PC-9 (cell line): ENCODE results near the gene RNASEH2A. TPM values are rescaled to one million over a fixed set of nuclear protein-coding genes. Genes with fewer than 3 reads are reported as not detected.

ENCODE experiments used
- BruUV-seq: library from RNA; stranded (reverse); fragments of 400-500 nt; replicated peaks from 2 replicates; lab custom pipeline; 2021; lab: Mats Ljungman, UMichigan
- CTCF ChIA-PET: fragments of 300-600 bp; sonication (Branson Sonifier 250); formaldehyde crosslinking; loops from one replicate; lab custom pipeline; 2022; ENCODE audit warnings: antibody characterized with exemption; lab: Charles Lee
- POLR2A ChIA-PET: fragments of 300-600 bp; sonication (Branson Sonifier 250); formaldehyde crosslinking; loops from one replicate; lab custom pipeline; 2022; ENCODE audit warnings: antibody characterized with exemption; ENCODE audit not compliant: unreplicated experiment; lab: Charles Lee
- DNase-seq, 2 experiments: peaks; one replicate each; pipeline versions ENCODE4 v3.0.0 to v3.0.0-alpha.2; 2015 to 2022; ENCODE audit warnings: mixed read lengths in 1 of 2
- H2AFZ ChIP-seq: fragments of 200-600 bp; sonication (generic); 2 replicates; pipeline ENCODE4 v1.8.1; 2017; ENCODE audit warnings: antibody characterized with exemption
- H3F3A ChIP-seq: fragments of 200-600 bp; sonication (generic); 2 replicates; pipeline ENCODE4 v1.8.1; 2017; ENCODE audit warnings: antibody characterized with exemption, mild to moderate bottlenecking, low read depth; ENCODE audit not compliant: insufficient read depth
- H3K27ac ChIP-seq: fragments of 200-600 bp; sonication (generic); 2 replicates; pipeline ENCODE4 v1.6.1; 2016; ENCODE audit warnings: mixed run types
- H3K27me3 ChIP-seq: fragments of 200-600 bp; sonication (generic); 2 replicates; pipeline ENCODE4 v1.6.1; 2016; ENCODE audit warnings: low read depth, mixed run types; ENCODE audit not compliant: insufficient read depth
- H3K36me3 ChIP-seq: fragments of 200-600 bp; sonication (generic); 2 replicates; pipeline ENCODE4 v1.6.1; 2016; ENCODE audit warnings: low read depth, mixed run types
- H3K4me1 ChIP-seq: fragments of 200-600 bp; sonication (generic); replicated peaks from 2 replicates; pipeline ENCODE4 v1.6.1; 2016; ENCODE audit warnings: mixed run types; ENCODE audit not compliant: insufficient read depth
- H3K4me2 ChIP-seq: fragments of 200-600 bp; sonication (generic); 2 replicates; pipeline ENCODE4 v1.6.1; 2017; ENCODE audit warnings: mixed run types
- H3K4me3 ChIP-seq: fragments of 200-600 bp; sonication (generic); 2 replicates; pipeline ENCODE4 v1.6.1; 2016; ENCODE audit warnings: mixed run types
- H3K79me2 ChIP-seq: fragments of 200-600 bp; sonication (generic); 2 replicates; pipeline ENCODE4 v1.6.1; 2017; ENCODE audit warnings: low read depth, mixed run types
- H3K9me2 ChIP-seq: fragments of 200-600 bp; sonication (generic); 2 replicates; pipeline ENCODE4 v1.8.1; 2017; ENCODE audit warnings: mild to moderate bottlenecking; ENCODE audit not compliant: insufficient read depth
- H3K9me3 ChIP-seq: fragments of 200-600 bp; sonication (generic); 2 replicates; pipeline ENCODE4 v1.8.1; 2016; ENCODE audit warnings: low read depth; ENCODE audit not compliant: insufficient read depth
- H4K20me1 ChIP-seq: fragments of 200-600 bp; sonication (generic); 2 replicates; pipeline ENCODE4 v1.8.1; 2017; ENCODE audit not compliant: insufficient read depth
- CTCF ChIP-seq: fragments of 200-600 bp; sonication (generic); conservative IDR thresholded peaks from 2 replicates; pipeline ENCODE4 v1.6.1; 2017; ENCODE audit warnings: mixed run types, antibody characterized with exemption, mild to moderate bottlenecking, moderate library complexity
- EZH2 ChIP-seq: fragments of 200-600 bp; sonication (generic); IDR thresholded peaks from 2 replicates; pipeline ENCODE4 v1.8.0; 2017; ENCODE audit warnings: antibody characterized with exemption, low read depth
- intact Hi-C: fragments of 100-400 bp; cut with micrococcal nuclease; formaldehyde crosslinking; loops from one replicate; pipeline ENCODE4 v1.10.0; 2022; ENCODE audit not compliant: unreplicated experiment
- total RNA-seq: library from RNA; stranded (reverse); gene quantifications from 2 replicates; pipeline ENCODE4 v1.2.3, GENCODE V29; 2021

RNASEH2A gene
- total RNA-seq, 1 experiment from 2014 or later = 38.6 TPM

- TF ChIP-seq EZH2 = no peak
- no peak for TF ChIP-seq CTCF
- intact Hi-C loops = no loop called here
- no peak overlapping the region for H3K27ac ChIP-seq
- no peak overlapping the region for H3K4me3 ChIP-seq
- no peaks in the 10 kb centered on the region for H3K27me3 ChIP-seq
- POLR2A ChIA-PET = no interaction called here
- no peaks in the 10 kb centered on the region for H3K9me3 ChIP-seq
- peaks cover 43% of the 10 kb centered on the region for H3F3A ChIP-seq
- peaks cover 13% of the 10 kb centered on the region; the same call in 1 of the 2 replicates for H3K36me3 ChIP-seq
- BruUV-seq = no TSS peak
- CTCF ChIA-PET = interaction anchor here (0.6 kb wide), 1 partner anchor 58 kb away, joined by 6 read pairs; no protein-coding TSS in a partner anchor
- no peak overlapping the region for H2AFZ ChIP-seq
- no peak for DNase-seq
- H3K4me1 ChIP-seq = peaks cover 16% of the 10 kb centered on the region
- peaks cover 3% of the 10 kb centered on the region; the same call in 1 of the 2 replicates for H4K20me1 ChIP-seq
- H3K9me2 ChIP-seq = no peaks in the 10 kb centered on the region
- H3K4me2 ChIP-seq = no peak overlapping the region
- peaks cover 28% of the 10 kb centered on the region for H3K79me2 ChIP-seq
These were observed 36.7 kb upstream of the RNASEH2A start for GRCh38 chr19:12769689-12770088.

GRCh38 chr19:12770922-12771321 lies 35.5 kb upstream of the RNASEH2A start:
- BruUV-seq = no TSS peak

GRCh38 chr19:12772323-12772722 lies 34.1 kb upstream of the RNASEH2A start:
- Histone ChIP-seq H3F3A (peaks cover 53% of the 10 kb centered on the region), H3K9me3 (no peaks in the 10 kb centered on the region), H3K79me2 (peaks cover 36% of the 10 kb centered on the region), H3K4me3 (no peak overlapping the region), H3K27me3 (no peaks in the 10 kb centered on the region), H4K20me1 (peaks cover 3% of the 10 kb centered on the region; the same call in 1 of the 2 replicates), H3K9me2 (no peaks in the 10 kb centered on the region), H3K27ac (no peak overlapping the region), H2AFZ (no peak overlapping the region), H3K36me3 (peaks cover 13% of the 10 kb centered on the region; the same call in 1 of the 2 replicates), H3K4me2 (no peak overlapping the region), H3K4me1 (peaks cover 24% of the 10 kb centered on the region)
- no TSS peak for BruUV-seq
- POLR2A ChIA-PET = no interaction called here
- no peak for TF ChIP-seq CTCF
- CTCF ChIA-PET = no interaction called here
- DNase-seq = no peak
- intact Hi-C loops = no loop called here

More at GRCh38 chr19:12770922-12771321, 35.5 kb upstream of the RNASEH2A start:
- H3K9me3 ChIP-seq = no peaks in the 10 kb centered on the region
- H3K4me3 ChIP-seq = no peak overlapping the region
- intact Hi-C loops = no loop called here
- H3K36me3 ChIP-seq = peaks cover 13% of the 10 kb centered on the region; the same call in 1 of the 2 replicates
- ChIA-PET POLR2A (no interaction called here), CTCF (no interaction called here)
- H3K79me2 ChIP-seq = peaks cover 29% of the 10 kb centered on the region
- peaks cover 45% of the 10 kb centered on the region for H3F3A ChIP-seq
- H3K4me2 ChIP-seq = no peak overlapping the region
- peaks cover 3% of the 10 kb centered on the region; the same call in 1 of the 2 replicates for H4K20me1 ChIP-seq
- peaks cover 16% of the 10 kb centered on the region for H3K4me1 ChIP-seq
- H2AFZ ChIP-seq = no peak overlapping the region
- H3K27ac ChIP-seq = no peak overlapping the region
- H3K9me2 ChIP-seq = no peaks in the 10 kb centered on the region
- H3K27me3 ChIP-seq = no peaks in the 10 kb centered on the region
- DNase-seq = no peak
- TF ChIP-seq CTCF = no peak
- no peak for TF ChIP-seq EZH2
